Transverse colon (tissue), 3 donors: Measurements from ENCODE around the gene TMCO1.

Experiments
- CTCF ChIP-seq, 5 experiments: fragments of 200-600 bp in 3 of 5; fragments of 450-650 bp in 2 of 5; sonication (generic) in 3 of 5; IDR thresholded peaks; 1 replicate in 2 of 5; 2 replicates in 3 of 5; pipeline ENCODE4 v1.5.1; 2016 to 2017; ENCODE audit warnings: antibody characterized with exemption in 5 of 5, inconsistent platforms in 3 of 5, mild to moderate bottlenecking in 2 of 5, moderate library complexity in 1 of 5
- EP300 ChIP-seq: sonication (generic); formaldehyde crosslinking; IDR thresholded peaks from one replicate; pipeline ENCODE4 v1.6.1; 2017; ENCODE audit warnings: antibody characterized with exemption, low read depth
- POLR2A ChIP-seq: fragments of 450-650 bp; IDR thresholded peaks from one replicate; pipeline ENCODE4 v1.6.1; 2016; ENCODE audit warnings: antibody characterized with exemption, mild to moderate bottlenecking, moderate library complexity

- TF ChIP-seq CTCF (IDR thresholded peaks at IDR 0.05) (no peak), POLR2A (no peak), EP300 (no peak)
Measured at GRCh38 chr1:165795894-165796293, 27.2 kb upstream of the TMCO1 start.
